CD4-positive, alpha-beta T cell (primary cell): Measurements from ENCODE around the gene ANO4. TPM values are rescaled to one million over a fixed set of nuclear protein-coding genes. Genes with fewer than 3 reads are reported as not detected.

Experiments used
- ATAC-seq: fragments of 200-7000 bp; cut with Tn5 transposase; one replicate; pipeline ENCODE4 v1.10.0; 2022; ENCODE audit warnings: mild to moderate bottlenecking; ENCODE audit not compliant: poor library complexity
- CTCF ChIA-PET: fragments of 350-600 bp; sonication (Branson Sonifier 250); formaldehyde crosslinking; loops from one replicate; lab custom pipeline; 2021; ENCODE audit warnings: antibody characterized with exemption, inconsistent platforms; lab: Charles Lee
- POLR2A ChIA-PET: fragments of 350-600 bp; sonication (Branson Sonifier 250); formaldehyde crosslinking; loops from one replicate; lab custom pipeline; 2021; ENCODE audit warnings: antibody characterized with exemption, inconsistent platforms; lab: Charles Lee
- DNase-seq, 14 experiments: peaks; one replicate each; pipeline ENCODE4 v3.0.0-alpha.2; 2013 to 2020; ENCODE audit warnings: mixed read lengths in 2 of 14
- H3K27ac ChIP-seq, 2 donors: one replicate each; pipeline versions ENCODE4 v1.5.1 to v1.7.0; 2013; ENCODE audit warnings: low read length in 2 of 2, low read depth in 1 of 2, mild to moderate bottlenecking in 1 of 2
- H3K27me3 ChIP-seq, 2 experiments: 1 replicate in 1 of 2; 2 replicates in 1 of 2; pipeline versions ENCODE4 v1.6.1 to v1.7.0; 2013; ENCODE audit warnings: low read length in 2 of 2, control low read depth in 1 of 2, mild to moderate bottlenecking in 1 of 2, moderate library complexity in 1 of 2; ENCODE audit not compliant: insufficient read depth in 2 of 2, control insufficient read depth in 1 of 2
- H3K36me3 ChIP-seq: one replicate; pipeline ENCODE4 v1.6.1; 2013; ENCODE audit warnings: low read length, control low read depth; ENCODE audit not compliant: insufficient read depth
- H3K4me1 ChIP-seq: one replicate; pipeline ENCODE4 v1.6.1; 2013; ENCODE audit warnings: low read length, control low read depth; ENCODE audit not compliant: insufficient read depth
- H3K4me3 ChIP-seq: one replicate; pipeline ENCODE4 v1.5.1; 2013; ENCODE audit warnings: mild to moderate bottlenecking, low read length, moderate library complexity
- H3K9me3 ChIP-seq, 2 experiments: 1 replicate in 1 of 2; 2 replicates in 1 of 2; pipeline versions ENCODE4 v1.6.1 to v1.7.0; 2013; ENCODE audit warnings: low read length in 2 of 2, mild to moderate bottlenecking in 2 of 2, control low read depth in 1 of 2, moderate library complexity in 1 of 2; ENCODE audit not compliant: control insufficient read depth in 1 of 2, insufficient read depth in 1 of 2
- H3K27ac Mint-ChIP-seq: one replicate; pipeline ENCODE4 v1.8.0; 2020; ENCODE audit warnings: mixed read lengths
- H3K27me3 Mint-ChIP-seq: one replicate; pipeline ENCODE4 v1.8.0; 2021; ENCODE audit warnings: mixed read lengths
- H3K36me3 Mint-ChIP-seq: one replicate; pipeline ENCODE4 v1.8.0; 2021; ENCODE audit warnings: low read depth, mixed read lengths
- H3K4me1 Mint-ChIP-seq: one replicate; pipeline ENCODE4 v1.8.0; 2021; ENCODE audit warnings: low read depth, mixed read lengths
- H3K4me3 Mint-ChIP-seq: one replicate; pipeline ENCODE4 v1.8.0; 2020; ENCODE audit warnings: mild to moderate bottlenecking, mixed read lengths
- H3K9me3 Mint-ChIP-seq: one replicate; pipeline ENCODE4 v1.8.0; 2020; ENCODE audit warnings: mixed read lengths
- intact Hi-C, 2 experiments: fragments of 100-400 bp; cut with DNase I in 1 of 2; cut with micrococcal nuclease in 1 of 2; formaldehyde crosslinking; loops; one replicate each; pipeline versions ENCODE4 v1.15.1 to v1.9.0; 2023 to 2025; cut with DNase I, micrococcal nuclease
- polyA plus RNA-seq, 2 donors: library from polyadenylated mRNA; unstranded; fragments of 120-200 nt; gene quantifications; one replicate each; pipeline ENCODE4 v1.2.1, GENCODE V29; 2013
- total RNA-seq, 174 experiments: library from RNA in 2 of 174; stranded (reverse) in 2 of 174; gene quantifications; one replicate each; pipeline ENCODE4 v1.2.3 and lab custom pipeline; 2021 to 2026
- TF ChIP-seq, protein P1 (sequence below): fragments of 200-600 bp; IDR thresholded peaks from one replicate; pipeline ENCODE4 v1.8.0; 2022; ENCODE audit warnings: antibody characterized with exemption, mild to moderate bottlenecking

The ANO4 gene
- total RNA-seq (not detected), total RNA-seq (lab: John Stamatoyannopoulos, UW) (0 to 0.18 (median 0) reads per million in 172 experiments)
- polyA plus RNA-seq (2013, experiment 1 of 2), result not detected
- not detected for polyA plus RNA-seq (2013, experiment 2 of 2)

DNA sequence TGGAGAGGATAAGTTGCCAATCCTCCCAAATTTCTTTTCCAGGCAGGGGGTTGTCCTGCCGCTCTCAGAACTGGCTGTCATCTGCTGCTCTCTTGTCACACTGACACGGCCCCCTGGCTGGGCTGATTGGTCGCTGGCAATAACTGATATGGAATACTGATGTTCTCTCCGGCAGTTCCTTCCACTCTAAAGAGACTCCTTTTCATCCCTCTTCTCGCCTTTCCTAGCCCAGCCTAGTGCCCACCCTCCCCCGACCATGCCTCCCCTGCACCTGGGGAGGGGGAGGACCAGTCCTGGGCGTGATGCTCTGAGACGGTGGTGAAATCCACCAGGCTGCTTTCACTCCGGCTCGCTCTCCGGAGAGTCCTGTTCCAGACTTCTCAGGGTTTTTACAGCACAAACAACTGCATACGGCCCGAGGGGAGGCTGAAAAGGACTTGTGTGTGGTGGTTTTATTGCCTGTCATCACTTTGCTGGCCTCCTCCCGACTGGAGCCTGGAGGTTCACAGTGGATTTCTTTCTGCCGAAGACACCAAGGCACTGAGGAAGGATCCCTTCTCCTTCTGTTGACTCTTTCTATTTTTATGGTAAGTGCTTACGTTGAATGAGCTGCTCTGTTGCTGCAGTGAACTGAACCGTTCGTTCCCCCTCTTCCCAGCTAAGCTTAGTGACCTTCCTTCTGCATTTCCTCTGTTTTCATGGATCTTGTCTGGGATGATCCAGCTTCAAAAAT is at the start of gene ANO4:
TSS of gene ANO4 (plus strand) at position 336 of the 733 bp plus-strand sequence. CDS start 107,010 bp downstream, outside the sequence.
- H3K9me3 Mint-ChIP-seq, result peaks cover 3% of the 10 kb centered on the region
- no peak within 1 kb of the TSS for H3K27ac Mint-ChIP-seq
- no peak within 1 kb of the TSS for H3K4me3 Mint-ChIP-seq
- TF ChIP-seq, protein P1, sequence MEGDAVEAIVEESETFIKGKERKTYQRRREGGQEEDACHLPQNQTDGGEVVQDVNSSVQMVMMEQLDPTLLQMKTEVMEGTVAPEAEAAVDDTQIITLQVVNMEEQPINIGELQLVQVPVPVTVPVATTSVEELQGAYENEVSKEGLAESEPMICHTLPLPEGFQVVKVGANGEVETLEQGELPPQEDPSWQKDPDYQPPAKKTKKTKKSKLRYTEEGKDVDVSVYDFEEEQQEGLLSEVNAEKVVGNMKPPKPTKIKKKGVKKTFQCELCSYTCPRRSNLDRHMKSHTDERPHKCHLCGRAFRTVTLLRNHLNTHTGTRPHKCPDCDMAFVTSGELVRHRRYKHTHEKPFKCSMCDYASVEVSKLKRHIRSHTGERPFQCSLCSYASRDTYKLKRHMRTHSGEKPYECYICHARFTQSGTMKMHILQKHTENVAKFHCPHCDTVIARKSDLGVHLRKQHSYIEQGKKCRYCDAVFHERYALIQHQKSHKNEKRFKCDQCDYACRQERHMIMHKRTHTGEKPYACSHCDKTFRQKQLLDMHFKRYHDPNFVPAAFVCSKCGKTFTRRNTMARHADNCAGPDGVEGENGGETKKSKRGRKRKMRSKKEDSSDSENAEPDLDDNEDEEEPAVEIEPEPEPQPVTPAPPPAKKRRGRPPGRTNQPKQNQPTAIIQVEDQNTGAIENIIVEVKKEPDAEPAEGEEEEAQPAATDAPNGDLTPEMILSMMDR, result no peak
- Histone ChIP-seq H3K4me3 (no peak within 1 kb of the TSS), H3K27ac (no peak within 1 kb of the TSS), H3K4me1 (no peaks in the 10 kb centered on the region), H3K9me3 (peaks cover 0 to 3% of the 10 kb centered on the region in 2 experiments), H3K27me3 (no peaks in the 10 kb centered on the region), H3K36me3 (no peaks in the 10 kb centered on the region)
- ChIA-PET POLR2A (no interaction called here), CTCF (no interaction called here)
- H3K27me3 Mint-ChIP-seq, result peaks cover 27% of the 10 kb centered on the region
- no peaks in the 10 kb centered on the region for H3K4me1 Mint-ChIP-seq
- no peaks in the 10 kb centered on the region for H3K36me3 Mint-ChIP-seq
- ATAC-seq (no peak), DNase-seq (no peak)
- intact Hi-C loops, result no loop called here

DNA sequence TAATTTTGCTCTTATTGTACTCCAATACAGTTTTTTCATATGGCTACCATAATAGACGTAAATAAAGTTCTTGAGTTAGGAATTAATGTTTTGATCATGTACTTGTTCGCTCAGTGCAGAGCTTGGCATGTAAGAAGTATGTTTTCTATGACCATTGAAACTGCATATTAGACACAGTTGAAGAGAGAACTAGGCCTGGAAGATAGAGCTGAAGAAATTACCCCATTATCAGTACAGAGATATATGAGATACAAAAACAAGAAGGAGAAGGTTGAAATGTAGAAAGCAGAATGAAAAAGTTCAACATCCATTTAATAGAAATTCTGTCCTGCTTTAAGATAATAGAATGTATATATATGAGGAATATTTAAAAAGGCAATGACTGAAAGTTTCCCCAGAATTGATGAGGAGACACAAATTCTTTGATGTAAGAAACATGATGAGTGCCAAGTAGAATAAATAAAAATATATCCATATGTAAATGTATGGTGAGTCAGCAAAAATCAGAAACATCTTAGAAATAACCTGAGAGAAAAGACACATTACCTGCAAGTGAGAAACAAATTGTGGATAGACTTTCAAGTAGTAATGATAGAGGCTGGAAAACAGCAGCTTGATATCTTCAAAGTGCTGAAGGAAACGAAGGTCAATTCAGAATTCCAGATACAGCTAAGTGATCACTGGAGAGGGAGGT is 49.1 kb upstream of the ANO4 start:
- Histone ChIP-seq H3K27ac (no peak overlapping the region), H3K27me3 (peaks cover 0 to 3% of the 10 kb centered on the region in 2 experiments), H3K4me3 (no peak overlapping the region), H3K4me1 (no peaks in the 10 kb centered on the region), H3K9me3 (peaks cover 0 to 4% of the 10 kb centered on the region in 2 experiments), H3K36me3 (no peaks in the 10 kb centered on the region)
- intact Hi-C loops, result no loop called here
- ChIA-PET POLR2A (no interaction called here), CTCF (no interaction called here)
- TF ChIP-seq, protein P1, result no peak
- Mint-ChIP-seq H3K4me1 (no peaks in the 10 kb centered on the region), H3K4me3 (no peak overlapping the region), H3K36me3 (no peaks in the 10 kb centered on the region), H3K27me3 (peaks cover 3% of the 10 kb centered on the region), H3K9me3 (peaks cover 12% of the 10 kb centered on the region), H3K27ac (no peak overlapping the region)
- DNase-seq, result no peak
- ATAC-seq, result no peak

DNA sequence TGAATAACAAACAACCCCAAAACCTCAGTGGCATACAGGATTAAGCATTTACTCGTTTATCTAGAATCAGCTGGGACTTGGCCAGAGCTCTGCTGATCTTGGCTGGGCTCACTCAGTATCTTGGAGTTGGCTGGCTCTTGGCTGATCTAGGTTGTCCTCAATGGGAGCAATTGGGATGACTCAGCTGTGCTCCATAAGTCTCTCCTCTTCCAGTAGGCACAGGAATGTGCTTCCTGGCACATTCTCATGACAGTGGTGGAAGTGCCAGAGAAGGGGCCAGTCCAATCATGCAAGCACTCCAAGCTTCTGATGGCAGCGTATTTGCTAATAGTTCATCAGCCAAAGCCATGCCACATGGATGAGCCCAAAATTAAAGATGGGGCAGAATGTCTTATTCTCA is 41.7 kb upstream of the ANO4 start:
- H3K27me3 Mint-ChIP-seq, result no peaks in the 10 kb centered on the region
- TF ChIP-seq, protein P1, result no peak

More for the DNA sequence above, 41.7 kb upstream of the ANO4 start:
- intact Hi-C loops, result no loop called here
- Histone ChIP-seq H3K9me3 (no peaks in the 10 kb centered on the region), H3K36me3 (no peaks in the 10 kb centered on the region), H3K4me3 (no peak overlapping the region), H3K4me1 (no peaks in the 10 kb centered on the region), H3K27ac (no peak overlapping the region), H3K27me3 (no peaks in the 10 kb centered on the region)
- H3K4me3 Mint-ChIP-seq, result no peak overlapping the region
- ChIA-PET POLR2A (no interaction called here), CTCF (no interaction called here)
- DNase-seq (no peak), ATAC-seq (no peak)
- no peaks in the 10 kb centered on the region for H3K4me1 Mint-ChIP-seq
- no peak overlapping the region for H3K27ac Mint-ChIP-seq
- H3K36me3 Mint-ChIP-seq, result no peaks in the 10 kb centered on the region
- no peaks in the 10 kb centered on the region for H3K9me3 Mint-ChIP-seq
